IMR-90 (cell line): ENCODE results near the gene DGKQ.

ENCODE experiments used
- CTCF ChIP-seq: conservative IDR thresholded peaks from 2 replicates; pipeline ENCODE4 v1.5.1; 2012; ENCODE audit warnings: mild to moderate bottlenecking, low read depth, low read length, improper control_type of control experiment
- ELK1 ChIP-seq: fragments of 150-350 bp; IDR thresholded peaks from 2 replicates; pipeline ENCODE4 v1.6.1; 2016; ENCODE audit warnings: low read depth, mild to moderate bottlenecking, low read length, moderate library complexity, borderline replicate concordance
- FOS ChIP-seq: fragments of 150-350 bp; IDR thresholded peaks from 2 replicates; pipeline ENCODE4 v1.6.1; 2016; ENCODE audit warnings: low read depth, low read length
- MAFK ChIP-seq: IDR thresholded peaks from 2 replicates; pipeline ENCODE4 v1.6.1; 2012; ENCODE audit warnings: low read depth, low read length, improper control_type of control experiment
- POLR2A ChIP-seq: IDR thresholded peaks from 2 replicates; pipeline ENCODE4 v1.6.1; 2012; ENCODE audit warnings: mild to moderate bottlenecking, low read depth, low read length
- RAD21 ChIP-seq: IDR thresholded peaks from 2 replicates; pipeline ENCODE4 v1.6.1; 2012; ENCODE audit warnings: low read length, improper control_type of control experiment
- RCOR1 ChIP-seq: IDR thresholded peaks from 2 replicates; pipeline ENCODE4 v1.6.1; 2012; ENCODE audit warnings: mild to moderate bottlenecking, low read length, improper control_type of control experiment; ENCODE audit not compliant: insufficient replicate concordance
- SMC3 ChIP-seq: fragments of 150-350 bp; IDR thresholded peaks from 2 replicates; pipeline ENCODE4 v1.6.1; 2016; ENCODE audit warnings: low read depth, mild to moderate bottlenecking, antibody characterized with exemption, low read length, moderate library complexity
- USF2 ChIP-seq: fragments of 150-350 bp; IDR thresholded peaks from 2 replicates; pipeline ENCODE4 v1.6.1; 2017; ENCODE audit warnings: mild to moderate bottlenecking, antibody characterized with exemption, low read length, low read depth

GRCh38 chr4:968221-968620, 5.1 kb downstream of the DGKQ start:
- TF ChIP-seq CTCF (no peak), RCOR1 (no peak), USF2 (no peak), SMC3 (no peak), POLR2A (no peak), MAFK (no peak), FOS (no peak), ELK1 (no peak), RAD21 (no peak)
